ENCODE data around the gene HLA-C. TPM values are rescaled to one million over a fixed set of nuclear protein-coding genes. Genes with fewer than 3 reads are reported as not detected.

HLA-C gene
- total RNA-seq, 1 experiment from 2014 or later, result 333 TPM

GRCh38 chr6:31270788-31271640 is 878 bp downstream of the HLA-C start:
- ChIA-PET RAD21 (ENCODE audit: low non-redundant PET in 1 of 2, low total read pairs in 2 of 2, uncharacterized antibody in 2 of 2, unreplicated experiment in 2 of 2) (no interaction called here), CTCF (no interaction called here), POLR2A (no interaction called here)
- ATAC-seq (peak; percentile 67), DNase-seq (ENCODE audit: low read depth, low spot score) (no peak)
- Histone ChIP-seq H3K27ac (ENCODE audit: low read depth, low read length) (peak overlapping the region; percentile 93), H3K9me2 (ENCODE audit: insufficient read depth) (no peaks in the 10 kb centered on the region), H3K4me2 (ENCODE audit: low read length) (peak overlapping the region; percentile 97), H3K4me1 (ENCODE audit: control insufficient read depth in 1 of 2, insufficient read depth in 2 of 2, low read length in 2 of 2) (peaks cover 6 to 15% of the 10 kb centered on the region in 2 experiments; a peak in 2 of 4 replicates), H3K79me2 (ENCODE audit: insufficient read depth, low read length) (peaks cover 8% of the 10 kb centered on the region; the same call in 1 of the 2 replicates), H3K4me3 (replicated peaks in 1 of 2; ENCODE audit: low read depth in 1 of 2, low read length in 2 of 2) (peak overlapping the region; percentile 70 to 73), H4K20me1 (ENCODE audit: insufficient read depth) (no peaks in the 10 kb centered on the region), H2AFZ (ENCODE audit: low read depth, low read length, poor library complexity, severe bottlenecking) (no peak overlapping the region), H3K27me3 (ENCODE audit: insufficient read depth, low read length) (peaks cover 6% of the 10 kb centered on the region; the same call in 1 of the 2 replicates), H3K9me3 (ENCODE audit: control insufficient read depth in 1 of 2, insufficient read depth in 1 of 2, low read depth in 1 of 2, low read length in 2 of 2) (no peaks in the 10 kb centered on the region), H3K36me3 (ENCODE audit: control insufficient read depth in 1 of 2, insufficient read depth in 2 of 2, low read length in 2 of 2) (peaks cover 9 to 20% of the 10 kb centered on the region in 2 experiments), H3K9ac (ENCODE audit: low read length) (peak overlapping the region; percentile 85)
- no peak for TF ChIP-seq FOSL1 (IDR thresholded peaks at IDR 0.05; ENCODE audit: low read depth)
- TF ChIP-seq, protein P1, sequence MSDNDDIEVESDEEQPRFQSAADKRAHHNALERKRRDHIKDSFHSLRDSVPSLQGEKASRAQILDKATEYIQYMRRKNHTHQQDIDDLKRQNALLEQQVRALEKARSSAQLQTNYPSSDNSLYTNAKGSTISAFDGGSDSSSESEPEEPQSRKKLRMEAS (IDR thresholded peaks at IDR 0.05), result peak; percentile 8; the same call in 1 of the 2 replicates
- BruUV-seq (replicated peaks), result no TSS peak
- intact Hi-C loops (cut with micrococcal nuclease), result loop anchor here (5.0 kb wide), 1 partner anchor 96 kb away; no protein-coding TSS in a partner anchor

GRCh38 chr6:31268836-31269235 is 3.1 kb downstream of the HLA-C start:
- no peak for DNase-seq (ENCODE audit: low read depth, low spot score)
- H4K20me1 ChIP-seq (ENCODE audit: insufficient read depth), result no peaks in the 10 kb centered on the region
- ChIA-PET RAD21 (ENCODE audit: low non-redundant PET in 1 of 2, low total read pairs in 2 of 2, uncharacterized antibody in 2 of 2, unreplicated experiment in 2 of 2) (no interaction called here), POLR2A (no interaction called here), CTCF (no interaction called here)
- no peak for TF ChIP-seq POLR2AphosphoS5 (IDR thresholded peaks at IDR 0.05; ENCODE audit: low read depth, low read length)
- no peak for TF ChIP-seq SRF (IDR thresholded peaks at IDR 0.05; ENCODE audit: low read depth)
- no peak for TF ChIP-seq ATF3 (IDR thresholded peaks at IDR 0.05)
- TF ChIP-seq, protein P1 (IDR thresholded peaks at IDR 0.05), result no peak
- TF ChIP-seq JUND (IDR thresholded peaks at IDR 0.05), result no peak
- TF ChIP-seq SIN3A (IDR thresholded peaks at IDR 0.05; ENCODE audit: low read depth), result no peak
- no peak for TF ChIP-seq ZNF274 (IDR thresholded peaks at IDR 0.05; ENCODE audit: low read depth, low read length)
- TF ChIP-seq YY1 (IDR thresholded peaks at IDR 0.05; ENCODE audit: extremely low read depth, insufficient replicate concordance, low read depth, low read length), result no peak
- no peak for TF ChIP-seq CEBPB (IDR thresholded peaks at IDR 0.05; ENCODE audit: low read depth)
- TF ChIP-seq EZH2 (IDR thresholded peaks at IDR 0.05), result no peak
- no peak for TF ChIP-seq POLR2A (IDR thresholded peaks at IDR 0.05; ENCODE audit: borderline replicate concordance, extremely low read depth, insufficient read depth, insufficient read length)
- H3K4me1 ChIP-seq (ENCODE audit: control insufficient read depth in 1 of 2, insufficient read depth in 2 of 2, low read length in 2 of 2), result peaks cover 6 to 15% of the 10 kb centered on the region in 2 experiments; a peak in 2 of 4 replicates
- H3K9me3 ChIP-seq (ENCODE audit: control insufficient read depth in 1 of 2, insufficient read depth in 1 of 2, low read depth in 1 of 2, low read length in 2 of 2), result no peaks in the 10 kb centered on the region
- no peaks in the 10 kb centered on the region for H3K27me3 ChIP-seq (ENCODE audit: insufficient read depth, low read length)
- H3K27ac ChIP-seq (ENCODE audit: low read depth, low read length), result no peak overlapping the region
- no peak for ATAC-seq
- H3K4me3 ChIP-seq (replicated peaks in 1 of 2; ENCODE audit: low read depth in 1 of 2, low read length in 2 of 2), result no peak overlapping the region
- H3K4me2 ChIP-seq (ENCODE audit: low read length), result no peak overlapping the region
- H2AFZ ChIP-seq (ENCODE audit: low read depth, low read length, poor library complexity, severe bottlenecking), result no peak overlapping the region
- no peak overlapping the region for H3K9ac ChIP-seq (ENCODE audit: low read length)
- intact Hi-C loops (cut with micrococcal nuclease), result loop anchor here (5.0 kb wide), 1 partner anchor 83 kb away; no protein-coding TSS in a partner anchor
- H3K36me3 ChIP-seq (ENCODE audit: control insufficient read depth in 1 of 2, insufficient read depth in 2 of 2, low read length in 2 of 2), result peaks cover 9 to 20% of the 10 kb centered on the region in 2 experiments
- no TSS peak for BruUV-seq (replicated peaks)
- H3K9me2 ChIP-seq (ENCODE audit: insufficient read depth), result no peaks in the 10 kb centered on the region
- peaks cover 8% of the 10 kb centered on the region; the same call in 1 of the 2 replicates for H3K79me2 ChIP-seq (ENCODE audit: insufficient read depth, low read length)
